CD4-positive, alpha-beta T cell (primary cell): ENCODE measurements around the gene MED22. TPM values are rescaled to one million over a fixed set of nuclear protein-coding genes. Genes with fewer than 3 reads are reported as not detected.

ENCODE experiments used
- ATAC-seq: fragments of 200-7000 bp; cut with Tn5 transposase; one replicate; pipeline ENCODE4 v1.10.0; 2022; ENCODE audit warnings: mild to moderate bottlenecking; ENCODE audit not compliant: poor library complexity
- CTCF ChIA-PET: fragments of 350-600 bp; sonication (Branson Sonifier 250); formaldehyde crosslinking; loops from one replicate; lab custom pipeline; 2021; ENCODE audit warnings: antibody characterized with exemption, inconsistent platforms; lab: Charles Lee
- POLR2A ChIA-PET: fragments of 350-600 bp; sonication (Branson Sonifier 250); formaldehyde crosslinking; loops from one replicate; lab custom pipeline; 2021; ENCODE audit warnings: antibody characterized with exemption, inconsistent platforms; lab: Charles Lee
- DNase-seq, 14 experiments: peaks; one replicate each; pipeline ENCODE4 v3.0.0-alpha.2; 2013 to 2020; ENCODE audit warnings: mixed read lengths in 2 of 14
- H3K27ac ChIP-seq, 2 donors: one replicate each; pipeline versions ENCODE4 v1.5.1 to v1.7.0; 2013; ENCODE audit warnings: low read length in 2 of 2, low read depth in 1 of 2, mild to moderate bottlenecking in 1 of 2
- H3K27me3 ChIP-seq, 2 experiments: 1 replicate in 1 of 2; 2 replicates in 1 of 2; pipeline versions ENCODE4 v1.6.1 to v1.7.0; 2013; ENCODE audit warnings: low read length in 2 of 2, control low read depth in 1 of 2, mild to moderate bottlenecking in 1 of 2, moderate library complexity in 1 of 2; ENCODE audit not compliant: insufficient read depth in 2 of 2, control insufficient read depth in 1 of 2
- H3K36me3 ChIP-seq: one replicate; pipeline ENCODE4 v1.6.1; 2013; ENCODE audit warnings: low read length, control low read depth; ENCODE audit not compliant: insufficient read depth
- H3K4me1 ChIP-seq: one replicate; pipeline ENCODE4 v1.6.1; 2013; ENCODE audit warnings: low read length, control low read depth; ENCODE audit not compliant: insufficient read depth
- H3K4me3 ChIP-seq: one replicate; pipeline ENCODE4 v1.5.1; 2013; ENCODE audit warnings: mild to moderate bottlenecking, low read length, moderate library complexity
- H3K9me3 ChIP-seq, 2 experiments: 1 replicate in 1 of 2; 2 replicates in 1 of 2; pipeline versions ENCODE4 v1.6.1 to v1.7.0; 2013; ENCODE audit warnings: low read length in 2 of 2, mild to moderate bottlenecking in 2 of 2, control low read depth in 1 of 2, moderate library complexity in 1 of 2; ENCODE audit not compliant: control insufficient read depth in 1 of 2, insufficient read depth in 1 of 2
- H3K27ac Mint-ChIP-seq: one replicate; pipeline ENCODE4 v1.8.0; 2020; ENCODE audit warnings: mixed read lengths
- H3K27me3 Mint-ChIP-seq: one replicate; pipeline ENCODE4 v1.8.0; 2021; ENCODE audit warnings: mixed read lengths
- H3K36me3 Mint-ChIP-seq: one replicate; pipeline ENCODE4 v1.8.0; 2021; ENCODE audit warnings: low read depth, mixed read lengths
- H3K4me1 Mint-ChIP-seq: one replicate; pipeline ENCODE4 v1.8.0; 2021; ENCODE audit warnings: low read depth, mixed read lengths
- H3K4me3 Mint-ChIP-seq: one replicate; pipeline ENCODE4 v1.8.0; 2020; ENCODE audit warnings: mild to moderate bottlenecking, mixed read lengths
- H3K9me3 Mint-ChIP-seq: one replicate; pipeline ENCODE4 v1.8.0; 2020; ENCODE audit warnings: mixed read lengths
- CTCF ChIP-seq: fragments of 200-600 bp; IDR thresholded peaks from one replicate; pipeline ENCODE4 v1.8.0; 2022; ENCODE audit warnings: antibody characterized with exemption, mild to moderate bottlenecking
- intact Hi-C, 2 experiments: fragments of 100-400 bp; cut with DNase I in 1 of 2; cut with micrococcal nuclease in 1 of 2; formaldehyde crosslinking; loops; one replicate each; pipeline versions ENCODE4 v1.15.1 to v1.9.0; 2023 to 2025; cut with DNase I, micrococcal nuclease
- total RNA-seq, 174 experiments: library from RNA in 2 of 174; stranded (reverse) in 2 of 174; gene quantifications; one replicate each; pipeline ENCODE4 v1.2.3 and lab custom pipeline; 2021 to 2026

MED22 gene
- total RNA-seq, 2 experiments from 2014 or later = 15.7 to 18.0 TPM

- peak in 3 of 14 experiments; percentile 38 to 59 (median 45) for DNase-seq
- Mint-ChIP-seq H3K27ac (peak overlapping the region; percentile 42), H3K4me3 (peak overlapping the region; percentile 4)
These were observed 4.1 kb upstream of the MED22 start for GRCh38 chr9:133351908-133352634.

DNA sequence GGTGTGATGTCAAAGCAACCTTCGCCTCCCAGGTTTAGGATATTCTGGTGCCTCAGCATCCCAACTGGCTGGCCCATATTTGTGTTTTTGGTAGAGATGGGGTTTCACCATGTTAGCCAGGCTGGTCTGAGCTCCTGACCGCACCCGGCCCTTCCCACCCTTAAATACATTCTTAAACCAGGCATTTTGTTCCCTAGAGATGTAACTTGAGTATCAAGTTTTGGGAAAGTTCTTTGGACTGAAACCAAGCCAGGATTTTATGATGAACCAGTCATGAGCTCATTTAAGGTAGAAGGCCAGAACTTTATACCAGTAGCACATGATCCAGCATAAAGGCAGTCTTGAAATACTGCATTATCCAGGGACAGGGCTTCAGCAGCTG lies 3.6 kb upstream of the MED22 start:
- ATAC-seq (no peak), DNase-seq (no peak)
- H3K4me3 Mint-ChIP-seq = peak overlapping the region; percentile 48
- POLR2A ChIA-PET = interaction anchor here (1.1 to 2.0 kb wide), 3 partner anchors 12 to 216 kb away, joined by 3 to 6 read pairs (median 5); no protein-coding TSS in a partner anchor
- H3K9me3 Mint-ChIP-seq = no peaks in the 10 kb centered on the region
- TF ChIP-seq CTCF = no peak
- H3K9me3 ChIP-seq = no peaks in the 10 kb centered on the region
- no peak overlapping the region for H3K27ac ChIP-seq
- H3K36me3 Mint-ChIP-seq = peaks cover 73% of the 10 kb centered on the region
- H3K4me1 ChIP-seq = peaks cover 54% of the 10 kb centered on the region
- peaks cover 58% of the 10 kb centered on the region for H3K36me3 ChIP-seq
- CTCF ChIA-PET = interaction anchor here (0.8 to 2.1 kb wide), 2 partner anchors 15 to 20 kb away, joined by 3 to 6 read pairs; no protein-coding TSS in a partner anchor
- peak overlapping the region; percentile 42 for H3K27ac Mint-ChIP-seq
- H3K4me1 Mint-ChIP-seq = peaks cover 32% of the 10 kb centered on the region
- H3K27me3 Mint-ChIP-seq = no peaks in the 10 kb centered on the region
- intact Hi-C loops = loop anchor here in 1 of 2 experiments (5.0 to 10.0 kb wide), 2 partner anchors 136 to 673 kb away; partner anchors contain the start of gene BRD3OS
- H3K4me3 ChIP-seq = no peak overlapping the region
- no peaks in the 10 kb centered on the region for H3K27me3 ChIP-seq

More at GRCh38 chr9:133351908-133352634, 4.1 kb upstream of the MED22 start:
- Histone ChIP-seq H3K9me3 (no peaks in the 10 kb centered on the region), H3K27ac (no peak overlapping the region), H3K4me1 (peaks cover 53% of the 10 kb centered on the region), H3K27me3 (no peaks in the 10 kb centered on the region), H3K36me3 (peaks cover 58% of the 10 kb centered on the region), H3K4me3 (no peak overlapping the region)
- POLR2A ChIA-PET = interaction anchor here (1.1 to 2.0 kb wide), 2 partner anchors 12 to 19 kb away, joined by 5 to 6 read pairs; no protein-coding TSS in a partner anchor
- H3K4me1 Mint-ChIP-seq = peaks cover 27% of the 10 kb centered on the region
- ATAC-seq = no peak
- CTCF ChIA-PET = interaction anchor here (2.1 kb wide), 1 partner anchor 19 kb away, joined by 6 read pairs; no protein-coding TSS in a partner anchor
- intact Hi-C loops = loop anchor here in 1 of 2 experiments (5.0 to 10.0 kb wide), 2 partner anchors 135 to 673 kb away; partner anchors contain the start of gene BRD3OS
- no peaks in the 10 kb centered on the region for H3K27me3 Mint-ChIP-seq
- peak; percentile 16 for TF ChIP-seq CTCF
- H3K36me3 Mint-ChIP-seq = peaks cover 68% of the 10 kb centered on the region
- H3K9me3 Mint-ChIP-seq = no peaks in the 10 kb centered on the region

GRCh38 chr9:133349965-133350616 lies 2.2 kb upstream of the MED22 start:
- peaks cover 39% of the 10 kb centered on the region for H3K4me1 Mint-ChIP-seq
- no peak for TF ChIP-seq CTCF
- POLR2A ChIA-PET = interaction anchor here (1.0 to 2.8 kb wide), 5 partner anchors 9 to 215 kb away, joined by 3 to 31 read pairs (median 4); no protein-coding TSS in a partner anchor
- Histone ChIP-seq H3K4me1 (peaks cover 57% of the 10 kb centered on the region), H3K9me3 (no peaks in the 10 kb centered on the region), H3K27me3 (no peaks in the 10 kb centered on the region), H3K27ac (no peak overlapping the region), H3K36me3 (peaks cover 66% of the 10 kb centered on the region), H3K4me3 (no peak overlapping the region)
- no peaks in the 10 kb centered on the region for H3K9me3 Mint-ChIP-seq
- H3K36me3 Mint-ChIP-seq = peaks cover 80% of the 10 kb centered on the region
- DNase-seq = no peak
- H3K27ac Mint-ChIP-seq = peak overlapping the region; percentile 85
- no peak for ATAC-seq
- H3K4me3 Mint-ChIP-seq = peak overlapping the region; percentile 96
- CTCF ChIA-PET = interaction anchor here (2.1 kb wide), 1 partner anchor 21 kb away, joined by 6 read pairs; no protein-coding TSS in a partner anchor
- H3K27me3 Mint-ChIP-seq = no peaks in the 10 kb centered on the region
- intact Hi-C loops = loop anchor here in 1 of 2 experiments (2.0 to 10.0 kb wide), 5 partner anchors 69 to 945 kb away; partner anchors contain the start of genes BRD3OS, GTF3C5, REXO4 and TTF1
